SK-N-MC (cell line): ENCODE data around the gene EEFSEC.

Source experiments
- EZH2 ChIP-seq: fragments of 200-600 bp; sonication (generic); IDR thresholded peaks from one replicate; pipeline ENCODE4 v1.6.1; 2017; ENCODE audit warnings: antibody characterized with exemption
- POLR2AphosphoS5 ChIP-seq: IDR thresholded peaks from 2 replicates; pipeline ENCODE4 v1.6.1; 2012; ENCODE audit warnings: mild to moderate bottlenecking, low read depth, low read length, borderline replicate concordance

DNA sequence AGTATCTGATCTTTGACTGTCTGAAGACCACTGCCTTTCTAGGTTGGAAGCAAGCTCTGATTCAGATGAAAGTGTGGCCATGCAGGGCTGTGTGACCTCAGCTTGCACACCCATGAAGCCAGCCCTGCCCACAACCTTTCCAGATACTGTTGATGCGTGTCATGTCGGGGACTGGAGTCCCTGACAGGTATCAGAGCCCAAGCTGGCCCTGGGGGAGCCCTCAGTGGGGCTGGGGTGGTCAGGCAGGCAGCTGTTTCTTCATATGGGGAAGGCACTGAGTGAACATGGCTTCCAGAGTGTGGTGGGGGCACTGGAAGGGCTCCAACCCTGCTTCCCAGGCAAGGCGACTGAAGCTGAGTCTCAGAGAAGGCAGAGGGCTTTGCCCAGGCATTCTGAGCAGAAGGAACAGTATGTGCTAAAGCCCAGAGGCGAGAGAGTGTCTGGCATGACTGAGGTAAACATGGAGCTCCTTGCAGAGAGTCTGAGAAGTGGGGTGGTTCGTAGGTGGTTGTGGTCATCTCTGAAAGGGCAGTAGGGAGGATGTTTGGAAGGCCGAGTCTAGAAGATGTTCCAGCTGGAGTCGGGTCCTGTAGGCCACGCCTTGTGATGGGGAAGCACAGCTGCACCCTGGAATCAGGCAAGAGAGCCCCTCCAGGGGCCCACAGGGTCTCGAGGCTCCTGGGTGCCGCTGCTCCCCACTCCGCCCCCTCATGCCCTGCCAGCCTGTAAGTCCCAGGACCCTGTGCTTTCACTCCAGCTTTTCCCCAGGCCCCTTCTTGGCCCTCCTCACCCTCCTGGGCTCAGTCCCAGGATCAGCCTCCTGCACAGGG is 122.2 kb downstream of the EEFSEC start:
- TF ChIP-seq POLR2AphosphoS5 (no peak), EZH2 (no peak)
